Measurements from ENCODE around the gene PRDM11.

GRCh38 chr11:45247433-45247832 lies 101.0 kb downstream of the PRDM11 start:
- TF ChIP-seq CTCF (IDR thresholded peaks at IDR 0.05), result no peak
- no peak for TF ChIP-seq POLR2A (IDR thresholded peaks at IDR 0.05)
- no peak for TF ChIP-seq POLR2AphosphoS5 (IDR thresholded peaks at IDR 0.05; ENCODE audit: insufficient read depth in 1 of 2, low read depth in 1 of 2)

All from vagina (tissue), 2 donors.